ENCODE measurements around the gene P2RX7. TPM values are rescaled to one million over a fixed set of nuclear protein-coding genes. Genes with fewer than 3 reads are reported as not detected.

The P2RX7 gene
- total RNA-seq, 1 donor from 2014 or later, result under 0.01 TPM

DNA sequence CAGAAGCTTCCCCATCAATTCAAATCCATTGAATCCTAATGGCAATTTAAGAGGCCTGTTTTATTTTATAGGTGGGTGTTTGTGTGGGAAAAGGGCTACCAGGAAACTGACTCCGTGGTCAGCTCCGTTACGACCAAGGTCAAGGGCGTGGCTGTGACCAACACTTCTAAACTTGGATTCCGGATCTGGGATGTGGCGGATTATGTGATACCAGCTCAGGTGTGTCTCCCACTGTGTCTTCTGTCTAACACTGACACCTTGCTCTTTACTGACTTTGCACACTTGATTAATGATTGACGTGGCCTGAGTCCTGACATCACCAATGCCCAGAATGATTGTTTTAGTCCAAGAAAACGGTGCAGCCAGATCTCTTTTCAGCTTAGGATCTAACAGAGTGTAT is 84.4 kb downstream of the P2RX7 start:
- H3K36me3 ChIP-seq (ENCODE audit: control insufficient read depth, insufficient read depth, low read length), result no peaks in the 10 kb centered on the region
- DNase-seq (ENCODE audit: low read depth) (no peak), FAIRE-seq (no peak)
- H3K27me3 ChIP-seq (ENCODE audit: control insufficient read depth, insufficient read depth, low read length), result no peaks in the 10 kb centered on the region
- H3K4me3 ChIP-seq (ENCODE audit: low read depth, low read length), result no peak overlapping the region
- TF ChIP-seq, protein P1, sequence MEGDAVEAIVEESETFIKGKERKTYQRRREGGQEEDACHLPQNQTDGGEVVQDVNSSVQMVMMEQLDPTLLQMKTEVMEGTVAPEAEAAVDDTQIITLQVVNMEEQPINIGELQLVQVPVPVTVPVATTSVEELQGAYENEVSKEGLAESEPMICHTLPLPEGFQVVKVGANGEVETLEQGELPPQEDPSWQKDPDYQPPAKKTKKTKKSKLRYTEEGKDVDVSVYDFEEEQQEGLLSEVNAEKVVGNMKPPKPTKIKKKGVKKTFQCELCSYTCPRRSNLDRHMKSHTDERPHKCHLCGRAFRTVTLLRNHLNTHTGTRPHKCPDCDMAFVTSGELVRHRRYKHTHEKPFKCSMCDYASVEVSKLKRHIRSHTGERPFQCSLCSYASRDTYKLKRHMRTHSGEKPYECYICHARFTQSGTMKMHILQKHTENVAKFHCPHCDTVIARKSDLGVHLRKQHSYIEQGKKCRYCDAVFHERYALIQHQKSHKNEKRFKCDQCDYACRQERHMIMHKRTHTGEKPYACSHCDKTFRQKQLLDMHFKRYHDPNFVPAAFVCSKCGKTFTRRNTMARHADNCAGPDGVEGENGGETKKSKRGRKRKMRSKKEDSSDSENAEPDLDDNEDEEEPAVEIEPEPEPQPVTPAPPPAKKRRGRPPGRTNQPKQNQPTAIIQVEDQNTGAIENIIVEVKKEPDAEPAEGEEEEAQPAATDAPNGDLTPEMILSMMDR (IDR thresholded peaks at IDR 0.05; ENCODE audit: insufficient read depth, low read length, severe bottlenecking), result no peak

DNA sequence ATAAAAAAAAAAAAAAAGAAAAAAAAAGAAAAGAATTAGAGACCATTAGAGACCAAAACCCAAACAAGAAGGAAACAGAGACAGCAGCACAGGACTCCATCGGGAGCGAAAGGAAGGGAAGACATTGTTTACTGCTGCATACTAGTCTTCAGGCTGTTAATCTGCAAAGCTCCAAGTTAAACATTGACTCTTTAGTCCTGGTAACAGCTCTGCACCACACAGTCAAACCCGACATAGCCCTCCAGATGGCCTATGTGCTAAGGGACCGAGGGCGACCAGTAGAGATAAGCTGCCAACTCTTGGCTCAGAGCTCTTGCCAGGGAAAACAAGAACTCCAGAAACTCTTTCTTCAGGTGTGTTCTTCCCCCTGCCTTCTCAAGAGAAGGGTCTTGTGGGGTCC is 85.1 kb downstream of the P2RX7 start:
- Histone ChIP-seq H3K27me3 (ENCODE audit: control insufficient read depth, insufficient read depth, low read length) (no peaks in the 10 kb centered on the region), H3K36me3 (ENCODE audit: control insufficient read depth, insufficient read depth, low read length) (no peaks in the 10 kb centered on the region), H3K4me3 (ENCODE audit: low read depth, low read length) (no peak overlapping the region)
- FAIRE-seq, result no peak
- DNase-seq (ENCODE audit: low read depth), result no peak
- TF ChIP-seq, protein P1 (IDR thresholded peaks at IDR 0.05; ENCODE audit: insufficient read depth, low read length, severe bottlenecking), result no peak

DNA sequence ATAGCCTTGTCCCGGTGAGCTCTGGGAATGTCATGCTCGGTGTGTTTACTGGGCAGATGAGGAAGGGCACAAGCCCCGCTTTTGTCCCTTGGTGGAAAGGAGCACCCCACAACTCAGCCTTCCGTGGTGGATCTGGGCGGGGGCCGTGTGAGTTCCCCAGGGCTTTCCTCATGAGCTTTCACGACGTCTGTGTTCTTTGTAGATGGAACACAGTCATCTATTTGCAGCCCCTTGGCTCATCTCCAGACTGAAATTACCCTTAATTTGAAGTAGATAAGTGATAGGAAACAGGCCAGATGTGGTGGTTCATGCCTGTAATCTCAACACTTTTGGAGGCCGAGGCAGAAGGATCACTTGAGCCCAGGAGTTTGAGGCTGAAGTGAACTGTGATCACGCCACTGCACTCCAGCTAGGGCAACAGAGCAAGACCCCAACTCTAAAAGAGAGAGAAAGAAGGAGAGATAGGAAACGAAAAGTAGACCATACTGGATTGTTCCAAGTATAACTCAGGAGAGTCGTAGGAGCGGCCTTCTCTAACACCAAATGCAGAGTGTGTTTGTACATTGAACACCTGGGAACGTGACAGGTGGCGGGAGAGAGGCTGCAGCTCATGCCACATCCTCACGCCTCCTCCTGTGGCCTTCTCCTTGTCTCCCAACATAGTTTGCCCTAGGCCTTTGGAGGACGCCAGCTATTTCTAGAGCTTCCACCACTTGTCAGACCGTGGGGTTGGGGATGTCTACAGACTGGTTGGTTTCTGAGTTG is 86.1 kb downstream of the P2RX7 start:
- FAIRE-seq, result no peak

DNA sequence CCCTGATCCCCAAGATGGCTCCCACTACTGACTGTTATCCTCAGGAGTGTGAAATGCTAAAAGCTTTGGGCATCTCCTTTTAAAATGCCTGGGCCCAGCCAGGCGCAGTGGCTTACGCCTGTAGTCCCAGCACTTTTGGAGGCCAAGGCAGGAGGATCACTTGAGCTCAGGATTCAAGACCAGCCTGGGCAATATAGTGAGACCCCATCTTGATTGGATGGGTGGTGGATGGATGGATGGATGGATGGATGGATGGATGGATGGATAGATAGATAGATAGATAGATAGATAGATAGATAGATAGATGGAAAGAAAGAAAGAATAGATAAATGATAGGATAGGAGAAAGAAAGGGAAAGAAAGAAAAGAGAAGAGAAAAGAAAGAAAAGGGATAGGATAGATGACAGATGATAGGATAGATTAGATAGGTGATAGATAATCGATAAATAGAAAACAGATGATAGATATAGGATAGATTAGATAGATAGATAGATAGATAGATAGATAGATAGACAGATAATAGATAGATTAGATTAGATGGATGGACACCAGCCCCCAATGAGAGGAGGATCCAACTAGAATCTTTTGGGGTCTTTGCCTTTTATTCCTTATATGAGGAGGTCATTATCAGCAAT is 86.8 kb downstream of the P2RX7 start:
- Histone ChIP-seq H3K27me3 (ENCODE audit: control insufficient read depth, insufficient read depth, low read length) (no peaks in the 10 kb centered on the region), H3K4me3 (ENCODE audit: low read depth, low read length) (no peak overlapping the region), H3K36me3 (ENCODE audit: control insufficient read depth, insufficient read depth, low read length) (no peaks in the 10 kb centered on the region)
- no peak for FAIRE-seq
- DNase-seq (ENCODE audit: low read depth), result no peak
- TF ChIP-seq, protein P1 (IDR thresholded peaks at IDR 0.05; ENCODE audit: insufficient read depth, low read length, severe bottlenecking), result no peak

More for the DNA sequence above, 86.1 kb downstream of the P2RX7 start:
- TF ChIP-seq, protein P1 (IDR thresholded peaks at IDR 0.05; ENCODE audit: insufficient read depth, low read length, severe bottlenecking), result no peak
- Histone ChIP-seq H3K27me3 (ENCODE audit: control insufficient read depth, insufficient read depth, low read length) (no peaks in the 10 kb centered on the region), H3K4me3 (ENCODE audit: low read depth, low read length) (no peak overlapping the region), H3K36me3 (ENCODE audit: control insufficient read depth, insufficient read depth, low read length) (no peaks in the 10 kb centered on the region)
- DNase-seq (ENCODE audit: low read depth), result no peak

DNA sequence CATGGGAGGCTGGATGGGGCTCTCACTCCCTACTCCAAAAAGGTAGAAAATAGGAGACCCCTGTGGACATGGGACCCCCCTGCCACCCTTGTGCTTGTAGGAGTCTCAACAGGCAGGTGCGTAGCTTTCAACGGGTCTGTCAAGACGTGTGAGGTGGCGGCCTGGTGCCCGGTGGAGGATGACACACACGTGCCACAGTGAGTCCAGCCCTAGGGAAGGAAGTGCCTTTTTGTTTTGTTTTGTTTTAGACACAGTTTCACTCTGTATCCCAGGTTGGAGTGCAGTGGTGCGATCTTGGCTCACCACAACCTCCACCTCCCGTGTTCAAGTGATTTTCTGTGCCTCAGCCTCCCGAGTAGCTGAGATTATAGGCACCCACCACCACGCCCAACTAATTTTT is 90.2 kb downstream of the P2RX7 start:
- TF ChIP-seq, protein P1 (IDR thresholded peaks at IDR 0.05; ENCODE audit: insufficient read depth, low read length, severe bottlenecking), result no peak
- no peak overlapping the region for H3K4me3 ChIP-seq (ENCODE audit: low read depth, low read length)
- FAIRE-seq (no peak), DNase-seq (ENCODE audit: low read depth) (no peak)
- no peaks in the 10 kb centered on the region for H3K27me3 ChIP-seq (ENCODE audit: control insufficient read depth, insufficient read depth, low read length)
- no peaks in the 10 kb centered on the region for H3K36me3 ChIP-seq (ENCODE audit: control insufficient read depth, insufficient read depth, low read length)

Measured in bronchial epithelial cell (primary cell).